ENCODE data around the gene EDIL3. TPM values are rescaled to one million over a fixed set of nuclear protein-coding genes. Genes with fewer than 3 reads are reported as not detected.

The EDIL3 gene, protein sequence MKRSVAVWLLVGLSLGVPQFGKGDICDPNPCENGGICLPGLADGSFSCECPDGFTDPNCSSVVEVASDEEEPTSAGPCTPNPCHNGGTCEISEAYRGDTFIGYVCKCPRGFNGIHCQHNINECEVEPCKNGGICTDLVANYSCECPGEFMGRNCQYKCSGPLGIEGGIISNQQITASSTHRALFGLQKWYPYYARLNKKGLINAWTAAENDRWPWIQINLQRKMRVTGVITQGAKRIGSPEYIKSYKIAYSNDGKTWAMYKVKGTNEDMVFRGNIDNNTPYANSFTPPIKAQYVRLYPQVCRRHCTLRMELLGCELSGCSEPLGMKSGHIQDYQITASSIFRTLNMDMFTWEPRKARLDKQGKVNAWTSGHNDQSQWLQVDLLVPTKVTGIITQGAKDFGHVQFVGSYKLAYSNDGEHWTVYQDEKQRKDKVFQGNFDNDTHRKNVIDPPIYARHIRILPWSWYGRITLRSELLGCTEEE
- total RNA-seq (2014; rRNA removed; shearing (Covaris generic)), result 1.2 and 1.4 TPM in 2 replicates

DNA sequence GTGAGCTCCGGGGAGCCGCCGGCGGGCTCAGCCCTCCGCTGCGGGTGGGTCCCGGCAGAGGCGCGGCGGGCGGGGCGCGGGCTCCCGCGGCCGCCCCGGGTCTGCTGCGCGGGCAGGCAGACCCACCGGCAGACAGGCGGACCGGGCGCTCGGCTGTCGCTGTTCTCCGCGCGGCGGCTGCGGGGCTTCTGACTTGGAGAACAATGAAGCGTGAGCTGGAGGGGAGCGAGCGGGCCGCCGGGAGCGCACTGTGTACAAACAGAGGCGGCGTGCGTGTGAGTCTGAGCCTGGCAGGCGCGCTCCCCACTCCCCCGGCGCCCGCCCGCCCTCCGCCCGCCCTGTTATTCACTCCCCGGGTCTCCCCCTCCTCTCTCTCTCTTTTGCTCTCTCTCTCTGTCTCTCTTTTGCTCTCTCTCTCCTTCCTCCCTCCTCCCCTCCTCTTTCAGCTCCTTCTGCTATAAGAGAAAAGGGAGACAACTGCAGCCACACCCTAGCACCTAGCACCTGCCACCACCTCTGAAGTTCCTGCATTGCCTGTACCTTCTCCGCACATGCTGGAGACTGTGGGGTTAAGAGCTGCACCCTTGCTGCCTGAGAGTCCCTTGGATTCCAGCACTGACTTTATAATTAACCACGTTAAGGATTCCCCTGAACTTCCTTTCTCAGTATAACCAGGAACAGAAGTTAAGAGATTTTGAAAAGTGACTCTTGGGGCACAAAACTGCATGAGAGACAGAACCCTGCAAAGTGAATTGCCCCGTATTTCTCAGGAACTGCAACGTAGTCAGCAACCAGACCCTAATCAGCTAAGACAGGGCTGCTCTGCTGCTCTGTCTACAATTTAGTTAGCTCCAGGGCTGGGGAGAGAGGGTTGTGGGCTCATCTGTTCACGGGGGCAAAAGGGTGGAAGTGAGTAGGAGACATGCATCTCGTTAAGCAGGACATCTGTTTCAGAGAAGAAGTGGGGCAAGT is at the start of gene EDIL3:
TSS of gene EDIL3 (minus strand) at position 277 of the 972 bp plus-strand sequence. CDS start 506 bp downstream, outside the sequence.

Small RNA genes lying within 50 kb of the gene (small RNA-seq; reads per million reads assigned to genes)
- not detected for gene RNU6-448P

Measured in A375 (cell line).